ENCODE results near the gene SERPINA6.

Gene SERPINA6

GRCh38 chr14:94329857-94330256, 6.7 kb upstream of the SERPINA6 start:
- TF ChIP-seq CTCF (IDR thresholded peaks at IDR 0.05) = no peak

GRCh38 chr14:94328196-94328595, 5.1 kb upstream of the SERPINA6 start:
- no peak for TF ChIP-seq CTCF (IDR thresholded peaks at IDR 0.05)

GRCh38 chr14:94321421-94322271, 1.5 kb downstream of the SERPINA6 start:
- TF ChIP-seq CTCF (IDR thresholded peaks at IDR 0.05) = no peak

GRCh38 chr14:94320243-94320642, 2.9 kb downstream of the SERPINA6 start:
- no peak for TF ChIP-seq CTCF (IDR thresholded peaks at IDR 0.05)

- no peak for TF ChIP-seq CTCF (IDR thresholded peaks at IDR 0.05)
Observed at GRCh38 chr14:94317259-94317658, 5.9 kb downstream of the SERPINA6 start.

- no peak for TF ChIP-seq CTCF (IDR thresholded peaks at IDR 0.05)
Observed at GRCh38 chr14:94316692-94317091, 6.4 kb downstream of the SERPINA6 start.

- TF ChIP-seq CTCF (IDR thresholded peaks at IDR 0.05) = no peak
Observed at GRCh38 chr14:94314890-94315289, 8.2 kb downstream of the SERPINA6 start.

All from LNCAP (cell line).